HG02970 (cell line): ENCODE data around the gene SULT1C2.

Experiments used
- ATAC-seq: cut with Tn5 transposase; IDR thresholded peaks from one replicate; pipeline ENCODE4 v1.9.1; 2021; ENCODE audit warnings: mild to moderate bottlenecking, moderate library complexity, moderate number of reproducible peaks; ENCODE audit not compliant: unreplicated experiment, low FRiP score

The SULT1C2 gene

GRCh38 chr2:108287169-108287568, 1.5 kb upstream of the SULT1C2 start:
- ATAC-seq, result no peak

DNA sequence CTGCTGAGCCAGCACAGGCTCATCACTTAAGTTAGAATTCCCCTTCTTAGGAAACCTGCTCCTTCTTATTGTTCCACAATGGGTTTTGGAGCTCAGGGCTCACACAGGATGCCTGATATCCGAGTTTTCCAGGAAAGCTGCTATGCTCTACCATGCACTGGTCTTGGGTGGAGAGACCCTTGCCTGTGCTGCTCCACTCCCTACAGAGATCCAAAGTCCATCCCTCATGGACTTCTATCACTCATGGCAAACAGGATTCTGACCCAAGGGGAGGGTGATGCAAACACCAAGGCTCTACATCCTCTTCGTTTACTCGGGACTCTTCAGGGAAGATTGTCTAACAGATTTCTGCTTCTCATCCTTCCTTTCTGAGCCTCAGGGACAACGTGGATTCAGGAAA, 5.2 kb downstream of the SULT1C2 start:
- ATAC-seq, result no peak

DNA sequence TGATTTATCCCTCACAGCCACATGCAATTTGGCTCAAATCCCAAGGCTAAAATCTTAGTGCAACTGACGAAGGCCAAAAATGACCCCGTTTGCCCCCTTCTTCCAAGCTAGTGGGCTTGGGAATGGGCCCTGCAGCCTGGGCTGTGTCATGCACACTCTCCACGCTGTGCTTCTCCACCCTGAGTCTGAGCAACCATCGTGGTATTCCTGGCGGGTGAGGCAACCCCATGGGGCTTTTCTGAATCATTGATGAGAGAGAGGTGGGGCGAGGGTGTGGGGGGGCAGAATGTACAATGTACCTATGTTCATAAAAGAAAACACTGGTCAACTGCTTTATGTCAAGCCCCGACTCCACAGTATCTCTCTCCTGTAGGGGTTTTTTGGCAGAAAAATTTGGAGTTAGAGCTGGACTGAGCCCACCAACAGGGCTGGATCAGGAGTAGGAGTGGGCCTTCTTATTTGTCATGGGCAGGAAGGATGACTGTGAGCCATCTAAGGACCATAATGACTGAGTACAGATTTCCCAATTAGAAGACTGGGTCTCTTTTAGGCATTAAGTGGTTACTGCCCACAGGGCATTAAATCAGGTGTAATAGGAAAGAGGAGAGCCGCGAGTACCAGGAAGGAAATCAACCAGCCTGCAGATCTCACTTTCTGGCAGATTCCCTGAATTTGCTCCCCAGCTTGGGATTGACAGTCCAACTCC, 8.9 kb downstream of the SULT1C2 start:
- no peak for ATAC-seq

DNA sequence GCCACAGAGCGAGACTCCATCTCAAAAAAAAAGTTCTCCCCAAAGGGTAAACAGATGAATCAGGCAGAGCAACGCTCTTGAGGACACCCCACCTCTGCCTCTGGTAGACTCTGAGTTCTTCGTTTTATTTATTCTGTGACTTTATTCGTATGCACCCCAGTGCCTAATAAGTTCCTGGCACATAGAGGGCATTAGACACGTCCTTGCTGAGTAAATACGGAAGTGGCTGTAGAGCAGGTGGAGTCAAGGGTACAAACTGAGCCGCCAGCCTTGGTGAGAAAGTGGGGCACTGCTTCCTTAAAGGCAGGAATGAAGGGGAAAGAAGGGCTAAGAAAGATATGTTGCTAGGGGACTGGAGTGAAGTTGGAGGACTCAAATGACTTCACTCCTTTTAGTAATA, 12.9 kb downstream of the SULT1C2 start:
- ATAC-seq, result no peak

- ATAC-seq, result no peak
Observed at GRCh38 chr2:108304975-108305374, 16.3 kb downstream of the SULT1C2 start.

GRCh38 chr2:108305901-108306300, 17.2 kb downstream of the SULT1C2 start:
- no peak for ATAC-seq

DNA sequence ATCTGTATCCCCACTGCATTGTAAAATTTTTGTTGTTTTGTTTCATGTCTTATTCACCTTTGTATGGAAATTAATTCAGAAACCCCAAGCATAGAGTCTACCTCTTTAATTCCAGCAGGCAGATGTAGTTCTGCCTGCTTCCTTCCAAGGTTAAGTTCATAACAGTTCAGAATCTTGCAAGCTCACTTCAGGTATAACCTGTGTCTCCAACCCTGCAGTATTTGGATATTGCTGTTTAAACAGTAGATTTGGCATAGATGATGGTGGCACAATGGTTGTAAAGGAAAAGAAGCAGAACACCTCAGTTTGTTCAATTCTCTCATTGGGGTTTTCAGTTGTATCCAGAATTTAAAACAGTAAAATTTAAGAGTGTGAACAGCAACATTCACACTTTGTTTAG, 21.2 kb downstream of the SULT1C2 start:
- no peak for ATAC-seq

DNA sequence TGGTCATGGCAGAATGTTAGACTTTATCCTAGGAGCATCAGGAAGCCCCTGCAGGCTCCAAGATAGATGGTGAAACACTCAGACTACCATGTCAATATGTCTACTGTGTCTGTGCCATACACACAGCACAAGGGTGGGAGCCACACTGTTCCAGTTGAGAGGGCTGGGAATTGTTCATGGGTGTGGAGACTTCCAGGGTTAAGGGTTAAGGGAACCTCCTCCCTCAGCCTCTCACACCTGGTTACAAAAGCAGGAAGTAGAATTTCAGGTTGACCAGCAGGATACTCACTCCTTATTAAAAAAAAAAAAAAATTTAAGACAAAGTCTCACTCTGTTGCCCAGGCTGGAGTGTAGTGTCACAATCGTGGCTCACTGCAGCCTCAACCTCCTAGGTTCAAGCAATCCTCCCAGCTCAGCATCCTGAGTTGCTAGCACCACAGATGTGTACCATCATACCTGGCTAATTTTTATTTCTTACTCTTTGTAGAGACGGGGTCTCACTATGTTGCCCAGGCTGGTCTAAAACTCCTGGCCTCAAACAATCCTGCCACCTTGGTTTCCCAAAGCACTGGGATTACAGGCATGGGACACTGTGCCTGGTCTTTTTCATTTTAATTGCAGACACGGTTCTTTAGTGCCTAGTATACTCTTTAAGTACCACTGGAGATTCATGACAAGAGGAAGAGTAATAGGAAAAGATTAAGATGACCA, 26.0 kb downstream of the SULT1C2 start:
- no peak for ATAC-seq

- ATAC-seq, result no peak
Observed at GRCh38 chr2:108315444-108315934, 26.8 kb downstream of the SULT1C2 start.

DNA sequence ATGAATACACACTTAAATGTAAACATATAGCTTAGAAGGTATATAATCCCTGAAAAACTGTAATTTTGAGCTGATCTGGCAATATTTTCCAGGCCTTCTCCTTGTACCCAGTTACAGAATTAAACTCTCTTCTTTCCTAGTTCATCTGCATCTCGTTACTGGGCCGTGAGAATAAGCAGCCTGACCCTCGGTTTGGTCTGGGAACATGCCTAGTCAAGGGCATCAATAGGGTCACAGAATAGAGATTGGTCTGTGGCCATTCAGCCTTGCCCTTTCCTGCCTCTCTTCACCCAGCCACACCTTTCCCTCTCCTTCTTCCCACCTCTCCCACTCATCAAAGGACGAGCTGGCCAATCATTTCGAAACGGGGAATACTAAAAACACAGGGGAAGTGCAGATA, 27.3 kb downstream of the SULT1C2 start:
- no peak for ATAC-seq

DNA sequence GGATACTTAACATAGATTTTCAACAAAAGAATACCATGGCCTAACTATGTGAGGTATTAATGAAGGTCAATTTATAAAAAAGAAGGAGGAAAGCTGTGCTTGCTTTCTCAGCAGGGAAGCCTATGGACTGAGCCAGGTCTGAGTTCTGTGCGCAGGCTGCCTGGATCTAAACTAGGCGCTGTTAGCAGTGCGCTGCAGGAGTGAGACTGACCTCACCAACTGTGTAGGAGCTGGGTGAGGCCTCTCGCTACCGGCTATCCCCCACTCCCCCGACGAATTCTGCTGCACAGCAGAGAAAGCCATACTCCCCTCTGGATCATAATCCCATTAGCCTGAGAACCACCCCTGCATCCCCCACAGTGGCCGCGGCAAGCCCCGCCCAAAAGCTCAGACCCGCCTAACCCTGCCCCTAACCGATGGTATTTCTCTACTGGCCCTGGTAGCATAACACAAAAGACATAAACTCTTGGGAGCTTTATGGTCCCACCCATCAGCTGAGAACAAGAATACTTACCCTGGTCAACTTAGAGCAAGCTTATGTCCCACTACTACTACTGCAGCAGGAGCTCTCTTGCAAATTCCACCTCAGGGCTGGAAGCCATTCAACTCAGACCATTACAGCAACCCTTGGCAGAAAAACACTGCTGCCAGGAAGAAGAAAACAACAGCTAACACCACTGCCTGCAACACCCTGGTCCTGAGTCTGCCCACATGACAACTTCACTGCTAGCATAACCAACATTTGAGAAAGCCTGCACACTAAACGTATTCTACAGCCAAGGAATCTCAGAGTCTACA, 28.0 kb downstream of the SULT1C2 start:
- ATAC-seq, result no peak

GRCh38 chr2:108320326-108320922, 31.7 kb downstream of the SULT1C2 start:
- ATAC-seq, result no peak

DNA sequence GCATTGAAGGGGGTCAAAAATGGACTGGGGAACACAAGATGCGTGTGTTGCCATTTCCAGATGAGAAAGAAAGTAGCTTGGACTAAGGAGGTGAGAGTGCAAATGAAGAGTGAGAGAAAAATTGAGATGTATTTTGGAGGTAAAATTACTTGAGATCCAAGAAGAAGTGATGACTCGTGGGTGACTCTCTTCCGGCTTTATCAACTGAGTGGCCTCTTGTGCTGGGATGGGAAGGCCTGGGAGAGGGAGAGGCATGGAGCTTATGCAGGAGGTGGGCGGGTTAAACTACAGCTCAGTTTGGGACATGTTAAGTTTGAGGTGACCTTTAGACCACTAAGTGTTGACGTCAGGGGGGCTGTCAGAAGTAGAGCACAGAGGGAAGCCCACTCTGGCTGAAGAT, 34.9 kb downstream of the SULT1C2 start:
- no peak for ATAC-seq

DNA sequence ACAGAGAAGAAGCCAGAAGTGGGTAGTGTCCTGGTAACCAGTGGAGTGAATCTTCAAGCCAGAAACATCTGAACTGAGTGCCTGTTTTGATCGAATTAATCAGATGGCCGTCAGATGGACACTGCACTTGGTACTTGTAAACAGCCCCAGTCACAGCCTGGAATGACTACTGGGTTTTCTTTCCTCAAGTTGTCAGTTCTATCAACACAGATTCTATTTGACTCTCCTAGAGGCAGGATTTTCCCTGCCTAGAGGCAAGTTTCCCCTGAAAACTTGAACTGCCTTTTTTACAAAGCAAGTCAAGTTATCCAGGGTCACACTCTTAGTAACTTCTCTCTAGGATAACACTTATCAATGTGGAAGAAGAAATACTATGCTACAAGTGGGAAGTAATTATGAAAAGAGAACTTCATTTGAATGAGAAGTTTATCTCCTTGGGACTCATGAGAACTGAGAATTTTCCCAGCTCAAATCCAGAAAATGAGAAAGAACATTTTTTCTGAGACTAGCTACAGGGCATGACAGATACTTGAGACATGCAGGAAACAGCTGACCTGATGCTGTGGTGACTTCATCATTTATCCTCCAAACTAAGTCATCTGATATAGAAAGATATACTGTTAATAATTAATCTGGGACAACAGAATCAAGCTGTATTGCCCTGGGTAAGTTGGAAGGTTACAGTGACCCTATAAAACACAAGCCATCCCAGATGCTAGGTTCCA, 36.0 kb downstream of the SULT1C2 start:
- ATAC-seq, result no peak

DNA sequence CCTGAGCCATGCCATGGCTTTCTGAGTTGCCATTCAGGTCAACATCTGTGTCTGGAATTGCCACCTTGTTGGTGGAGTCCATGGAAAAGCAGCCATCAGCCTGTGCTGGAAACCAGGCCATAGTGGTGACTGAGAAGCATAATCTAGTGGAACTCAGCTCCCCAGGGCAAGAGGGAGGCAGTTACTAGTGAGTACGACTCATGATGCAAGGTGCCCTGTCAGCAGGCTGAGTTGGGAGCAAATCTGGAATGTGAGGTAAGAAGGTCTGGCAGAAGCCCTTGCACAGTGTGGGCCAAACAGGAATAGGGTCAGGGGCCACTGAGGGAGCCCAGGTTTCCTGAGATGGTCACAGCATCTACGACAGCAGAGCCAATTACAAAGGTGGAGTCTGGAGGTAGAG, 37.1 kb downstream of the SULT1C2 start:
- no peak for ATAC-seq

DNA sequence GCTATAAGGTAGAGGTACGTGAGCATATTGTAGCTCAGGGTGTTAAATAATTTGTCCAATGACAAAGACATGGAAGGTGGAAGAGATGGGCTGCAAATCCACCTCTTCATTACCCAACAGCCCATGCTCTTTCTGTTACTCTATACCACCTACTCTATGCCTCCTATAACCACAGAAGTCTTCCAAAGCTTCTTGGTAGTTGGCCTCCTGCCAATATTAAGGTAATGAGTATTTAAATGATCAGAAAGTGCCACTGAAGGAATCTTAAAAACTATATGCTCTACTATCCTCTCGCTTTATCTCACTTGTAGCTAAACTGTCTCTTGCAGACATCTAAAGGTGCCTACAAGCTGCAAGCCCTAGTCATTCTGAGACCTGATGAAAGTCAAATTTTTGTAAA, 41.1 kb downstream of the SULT1C2 start:
- ATAC-seq, result no peak

DNA sequence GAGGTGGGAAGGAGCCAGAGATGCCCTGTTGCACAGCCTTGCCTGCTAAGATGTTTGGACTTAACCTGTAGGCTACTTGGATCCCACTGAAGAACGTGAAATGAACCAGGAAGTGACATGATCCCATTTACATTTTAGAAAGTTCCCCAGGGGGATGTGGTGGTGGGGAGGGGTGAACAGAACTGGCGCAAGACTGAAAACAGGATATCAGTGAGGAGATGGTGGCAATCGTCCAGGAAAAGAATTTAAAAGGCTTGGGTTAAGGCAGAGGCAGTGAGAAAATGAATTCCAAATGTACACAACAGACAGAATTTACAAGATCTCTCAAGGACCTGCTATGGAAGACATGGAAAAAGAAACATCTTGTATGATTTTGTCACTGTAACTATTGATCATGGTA, 42.3 kb downstream of the SULT1C2 start:
- no peak for ATAC-seq

DNA sequence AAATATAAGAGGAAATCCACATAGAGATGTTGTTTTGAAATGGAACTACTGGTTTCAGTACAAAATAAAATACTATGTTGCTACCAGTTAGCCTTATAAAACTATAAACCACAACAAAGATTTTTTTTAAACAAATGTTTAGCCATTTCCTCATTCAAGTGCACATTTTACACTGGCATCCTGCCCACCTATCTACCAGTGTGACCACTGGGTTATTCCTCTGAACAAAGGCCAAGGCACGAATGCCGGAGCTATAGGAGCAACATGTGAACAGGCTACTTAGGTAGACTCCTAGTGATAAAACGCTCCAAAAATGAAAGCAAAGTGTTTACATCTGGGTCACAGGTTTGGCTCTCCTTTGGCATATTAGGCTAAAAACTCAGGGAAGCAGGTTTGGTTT, 57.3 kb downstream of the SULT1C2 start:
- ATAC-seq, result no peak

DNA sequence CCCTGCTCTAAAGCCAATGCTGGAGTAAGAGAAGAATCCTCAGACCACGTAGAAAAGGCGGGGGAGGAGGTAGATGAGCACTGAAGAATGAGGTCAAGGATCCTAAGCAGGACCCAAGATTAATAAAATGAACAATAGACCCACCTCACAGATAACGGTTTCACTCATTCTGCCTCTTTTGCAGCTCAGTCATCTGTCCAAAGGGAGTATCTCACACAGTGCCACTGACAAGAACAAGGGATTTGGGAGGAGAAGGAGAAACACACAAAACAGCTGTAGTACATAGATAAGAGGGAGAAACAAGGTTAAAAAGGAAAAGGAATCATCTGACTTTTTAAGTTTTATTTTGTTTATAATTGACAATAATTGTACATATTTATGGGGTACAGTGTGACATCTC, 58.1 kb downstream of the SULT1C2 start:
- no peak for ATAC-seq

- no peak for ATAC-seq
Observed at GRCh38 chr2:108347786-108348185, 59.1 kb downstream of the SULT1C2 start.
